ENCODE results near the gene SERTAD4.

The SERTAD4 gene

DNA sequence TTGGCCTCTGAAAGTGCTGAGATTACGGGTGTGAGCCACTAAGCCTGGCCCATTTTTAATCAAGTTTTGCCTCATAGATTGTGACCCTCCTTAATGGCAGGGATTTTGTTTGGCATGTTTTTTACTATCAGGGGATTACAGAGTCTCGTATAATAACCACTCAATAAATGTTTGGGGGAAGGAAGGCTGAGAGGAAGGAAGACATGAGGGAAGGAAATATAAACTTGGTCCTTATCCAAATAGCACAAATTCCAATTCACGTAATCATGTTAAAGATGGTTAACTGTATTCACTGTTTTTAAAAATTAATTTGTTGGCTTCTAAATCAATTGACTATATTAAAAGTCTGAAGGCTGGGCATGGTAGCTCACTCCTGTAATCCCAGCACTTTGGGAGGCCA, 30.9 kb upstream of the SERTAD4 start:
- Histone ChIP-seq H3K4ac (ENCODE audit: low read length) (no peak overlapping the region), H4K91ac (ENCODE audit: low read depth, low read length, poor library complexity) (no peak overlapping the region), H3K18ac (ENCODE audit: low read length) (no peak overlapping the region), H3K4me1 (ENCODE audit: control insufficient read depth in 2 of 2, insufficient read depth in 1 of 2, low read depth in 1 of 2, low read length in 2 of 2) (no peaks in the 10 kb centered on the region), H2BK15ac (ENCODE audit: low read length) (no peak overlapping the region), H2AFZ (ENCODE audit: low read length) (no peak overlapping the region), H2BK12ac (ENCODE audit: low read length) (no peak overlapping the region), H3K36me3 (replicated peaks in 1 of 2; ENCODE audit: control insufficient read depth in 2 of 2, insufficient read depth in 2 of 2, low read length in 2 of 2) (no peaks in the 10 kb centered on the region), H2AK5ac (ENCODE audit: low read depth, low read length) (no peak overlapping the region), H3K4me2 (ENCODE audit: insufficient read depth, low read length, poor library complexity, severe bottlenecking) (no peak overlapping the region), H4K8ac (ENCODE audit: low read depth, low read length) (no peak overlapping the region), H3K9ac (ENCODE audit: low read depth, low read length, poor library complexity) (no peak overlapping the region), H2BK120ac (ENCODE audit: low read depth, low read length) (no peak overlapping the region), H3K4me3 (ENCODE audit: low read length in 2 of 2) (no peak overlapping the region), H3K23ac (ENCODE audit: low read depth, low read length, poor library complexity) (no peak overlapping the region), H2BK5ac (ENCODE audit: low read length) (no peak overlapping the region), H3K27me3 (ENCODE audit: control insufficient read depth in 3 of 3, insufficient read depth in 3 of 3, low read depth in 1 of 3, low read length in 3 of 3) (no peaks in the 10 kb centered on the region), H3K9me3 (replicated peaks in 1 of 2; ENCODE audit: control insufficient read depth in 2 of 2, insufficient read depth in 1 of 2, low read depth in 1 of 2, low read length in 2 of 2) (peaks cover 0 to 5% of the 10 kb centered on the region in 2 donors), H3K79me1 (ENCODE audit: low read depth, low read length) (no peaks in the 10 kb centered on the region), H3K14ac (ENCODE audit: low read length) (no peak overlapping the region), H3K27ac (replicated peaks; ENCODE audit: low read length) (no peak overlapping the region)
- DNase-seq (ENCODE audit: low spot score) = no peak
- no CpG with 5 or more reads among the region's 3 CpGs for WGBS, 2 donors (ENCODE audit: extremely low coverage in 2 of 2, insufficient read length in 2 of 2, insufficient replicate concordance in 1 of 2)

DNA sequence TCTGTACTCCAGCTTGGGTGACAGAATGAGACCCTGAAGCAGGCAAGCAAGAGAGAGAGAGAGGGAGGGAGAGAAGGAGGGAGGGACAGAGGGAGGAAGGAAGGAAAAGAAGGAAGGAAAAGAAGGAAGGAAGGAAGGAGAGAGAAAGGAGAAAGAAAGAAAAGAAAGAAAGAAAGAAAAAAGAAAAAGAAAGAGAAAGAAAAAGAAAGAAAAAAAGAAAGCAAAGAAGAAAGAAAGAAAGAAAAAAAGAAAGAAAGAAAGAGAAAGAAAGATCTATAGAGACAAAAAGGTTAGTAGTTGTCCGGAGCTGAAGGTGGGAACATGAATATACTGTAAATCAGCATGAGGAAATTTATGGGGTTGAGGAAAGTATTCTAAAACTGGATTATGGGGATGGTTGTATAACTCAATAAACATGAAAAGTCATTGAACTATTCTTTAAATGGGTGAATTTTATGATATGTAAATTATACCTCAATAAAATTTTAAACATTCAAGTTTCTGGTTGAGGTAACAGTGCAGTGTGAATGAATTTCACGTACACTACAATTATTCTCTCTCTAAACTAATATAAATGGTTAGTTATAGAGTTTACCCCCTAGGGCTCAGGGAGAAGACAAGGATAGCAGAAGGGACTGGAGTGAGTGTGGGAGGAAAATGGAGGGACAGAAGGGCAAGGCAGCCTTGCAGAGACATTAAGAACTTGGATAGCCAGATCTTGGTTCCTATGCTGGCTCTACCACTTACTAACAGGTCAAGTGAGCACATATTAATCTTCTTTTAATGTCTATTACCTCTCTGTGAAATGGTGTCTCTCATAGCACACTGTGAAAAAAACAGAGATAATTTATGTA, 24.8 kb upstream of the SERTAD4 start:
- no peaks in the 10 kb centered on the region for H3K79me1 ChIP-seq (ENCODE audit: low read depth, low read length)
- H4K8ac ChIP-seq (ENCODE audit: low read depth, low read length) = no peak overlapping the region

DNA sequence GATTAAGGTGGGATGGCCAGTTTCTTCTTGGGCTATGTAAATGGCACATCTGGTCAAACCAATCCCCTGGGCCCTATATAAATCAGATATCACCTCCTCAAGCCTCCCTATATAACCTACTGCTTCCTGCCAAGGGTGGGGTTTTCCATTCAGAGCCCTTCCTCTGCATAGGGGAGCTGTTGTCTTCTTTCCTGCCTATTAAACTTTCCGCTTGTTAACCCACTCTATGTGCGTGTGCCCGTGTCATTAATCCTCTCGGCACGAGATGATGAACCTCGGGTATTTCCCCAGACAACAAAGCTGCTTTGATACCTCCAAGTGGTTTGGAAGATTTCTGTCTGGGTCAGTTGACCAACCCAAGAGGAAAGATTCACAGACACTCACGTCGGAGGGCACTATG, 19.3 kb upstream of the SERTAD4 start:
- H3K27me3 ChIP-seq (ENCODE audit: control insufficient read depth in 3 of 3, insufficient read depth in 3 of 3, low read depth in 1 of 3, low read length in 3 of 3) = peaks cover 0 to 2% (median 0%) of the 10 kb centered on the region in 3 experiments
- H2AFZ ChIP-seq (ENCODE audit: low read length) = no peak overlapping the region
- H2BK15ac ChIP-seq (ENCODE audit: low read length) = no peak overlapping the region
- no peak overlapping the region for H4K8ac ChIP-seq (ENCODE audit: low read depth, low read length)
- H3K9ac ChIP-seq (ENCODE audit: low read depth, low read length, poor library complexity) = no peak overlapping the region
- no peak overlapping the region for H3K4me2 ChIP-seq (ENCODE audit: insufficient read depth, low read length, poor library complexity, severe bottlenecking)
- H3K14ac ChIP-seq (ENCODE audit: low read length) = no peak overlapping the region
- no peak overlapping the region for H3K23ac ChIP-seq (ENCODE audit: low read depth, low read length, poor library complexity)
- no peaks in the 10 kb centered on the region for H3K79me1 ChIP-seq (ENCODE audit: low read depth, low read length)
- no peak overlapping the region for H3K4ac ChIP-seq (ENCODE audit: low read length)
- H2BK120ac ChIP-seq (ENCODE audit: low read depth, low read length) = no peak overlapping the region
- H2BK12ac ChIP-seq (ENCODE audit: low read length) = no peak overlapping the region
- no peaks in the 10 kb centered on the region for H3K36me3 ChIP-seq (replicated peaks in 1 of 2; ENCODE audit: control insufficient read depth in 2 of 2, insufficient read depth in 2 of 2, low read length in 2 of 2)
- no peak overlapping the region for H3K18ac ChIP-seq (ENCODE audit: low read length)
- no peak overlapping the region for H3K27ac ChIP-seq (replicated peaks; ENCODE audit: low read length)
- DNase-seq (ENCODE audit: low spot score) = no peak
- H4K91ac ChIP-seq (ENCODE audit: low read depth, low read length, poor library complexity) = no peak overlapping the region
- no peak overlapping the region for H3K4me3 ChIP-seq (ENCODE audit: low read length in 2 of 2)
- H3K4me1 ChIP-seq (ENCODE audit: control insufficient read depth in 2 of 2, insufficient read depth in 1 of 2, low read depth in 1 of 2, low read length in 2 of 2) = no peaks in the 10 kb centered on the region
- peaks cover 0 to 1% of the 10 kb centered on the region in 2 donors for H3K9me3 ChIP-seq (replicated peaks in 1 of 2; ENCODE audit: control insufficient read depth in 2 of 2, insufficient read depth in 1 of 2, low read depth in 1 of 2, low read length in 2 of 2)
- no peak overlapping the region for H2BK5ac ChIP-seq (ENCODE audit: low read length)
- H2AK5ac ChIP-seq (ENCODE audit: low read depth, low read length) = no peak overlapping the region
- WGBS, 2 donors (ENCODE audit: extremely low coverage in 2 of 2, insufficient read length in 2 of 2, insufficient replicate concordance in 1 of 2) = no CpG with 5 or more reads among the region's 8 CpGs

More for the DNA sequence above, 24.8 kb upstream of the SERTAD4 start:
- Histone ChIP-seq H3K9me3 (replicated peaks in 1 of 2; ENCODE audit: control insufficient read depth in 2 of 2, insufficient read depth in 1 of 2, low read depth in 1 of 2, low read length in 2 of 2) (peaks cover 0 to 1% of the 10 kb centered on the region in 2 donors), H3K14ac (ENCODE audit: low read length) (no peak overlapping the region), H3K23ac (ENCODE audit: low read depth, low read length, poor library complexity) (no peak overlapping the region), H3K27ac (replicated peaks; ENCODE audit: low read length) (no peak overlapping the region), H3K4me3 (ENCODE audit: low read length in 2 of 2) (no peak overlapping the region), H2BK5ac (ENCODE audit: low read length) (no peak overlapping the region), H2AFZ (ENCODE audit: low read length) (no peak overlapping the region), H3K36me3 (replicated peaks in 1 of 2; ENCODE audit: control insufficient read depth in 2 of 2, insufficient read depth in 2 of 2, low read length in 2 of 2) (no peaks in the 10 kb centered on the region), H2BK12ac (ENCODE audit: low read length) (no peak overlapping the region), H3K18ac (ENCODE audit: low read length) (no peak overlapping the region), H2BK120ac (ENCODE audit: low read depth, low read length) (no peak overlapping the region), H4K91ac (ENCODE audit: low read depth, low read length, poor library complexity) (no peak overlapping the region), H3K9ac (ENCODE audit: low read depth, low read length, poor library complexity) (no peak overlapping the region), H3K27me3 (ENCODE audit: control insufficient read depth in 3 of 3, insufficient read depth in 3 of 3, low read depth in 1 of 3, low read length in 3 of 3) (no peaks in the 10 kb centered on the region), H2BK15ac (ENCODE audit: low read length) (no peak overlapping the region), H3K4me1 (ENCODE audit: control insufficient read depth in 2 of 2, insufficient read depth in 1 of 2, low read depth in 1 of 2, low read length in 2 of 2) (no peaks in the 10 kb centered on the region), H3K4ac (ENCODE audit: low read length) (no peak overlapping the region), H2AK5ac (ENCODE audit: low read depth, low read length) (no peak overlapping the region), H3K4me2 (ENCODE audit: insufficient read depth, low read length, poor library complexity, severe bottlenecking) (no peak overlapping the region)
- no CpG with 5 or more reads among the region's 2 CpGs for WGBS, 2 donors (ENCODE audit: extremely low coverage in 2 of 2, insufficient read length in 2 of 2, insufficient replicate concordance in 1 of 2)
- no peak for DNase-seq (ENCODE audit: low spot score)

DNA sequence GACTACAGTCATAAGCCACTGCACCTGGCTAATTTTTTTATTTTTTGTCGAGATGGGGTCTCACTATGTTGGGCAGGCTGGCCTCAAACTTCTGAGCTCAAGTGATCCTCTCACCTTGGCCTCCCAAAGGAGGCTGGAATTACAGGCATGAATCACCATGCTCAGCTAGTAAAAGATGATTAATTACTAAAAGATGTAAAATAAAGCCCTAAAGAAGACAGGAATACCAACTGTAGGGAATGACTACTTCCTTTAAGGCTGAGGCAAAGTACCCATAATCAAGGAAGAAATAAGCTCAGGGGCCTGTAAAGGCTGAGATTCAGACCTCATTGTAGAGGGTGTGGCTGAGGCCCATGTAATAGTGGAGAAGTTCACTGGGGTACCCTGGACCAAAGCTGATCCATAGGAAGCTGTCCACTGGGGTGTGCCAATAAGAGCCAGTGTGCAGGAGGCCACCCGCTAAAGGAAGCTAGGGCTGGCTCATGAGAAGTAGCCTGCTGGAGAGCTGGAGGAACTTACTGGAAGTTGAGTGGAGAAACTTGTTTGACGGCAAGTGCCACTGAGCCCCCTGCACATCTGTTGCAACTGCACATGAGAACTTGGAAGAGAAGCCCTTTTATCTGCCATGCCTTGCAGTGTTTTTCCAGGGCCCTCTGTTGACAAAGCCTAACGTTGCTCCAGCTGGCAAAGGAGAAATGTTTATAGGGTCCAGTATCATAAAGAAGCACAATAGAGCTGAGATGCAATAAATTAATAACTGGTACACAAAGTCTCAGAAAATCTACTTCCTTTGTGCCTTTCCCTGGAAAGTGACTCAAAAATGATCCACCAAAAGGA, 17.8 kb upstream of the SERTAD4 start:
- H2BK12ac ChIP-seq (ENCODE audit: low read length) = no peak overlapping the region
- H3K4ac ChIP-seq (ENCODE audit: low read length) = no peak overlapping the region
- no peaks in the 10 kb centered on the region for H3K36me3 ChIP-seq (replicated peaks in 1 of 2; ENCODE audit: control insufficient read depth in 2 of 2, insufficient read depth in 2 of 2, low read length in 2 of 2)
- H2BK15ac ChIP-seq (ENCODE audit: low read length) = no peak overlapping the region
- H3K9me3 ChIP-seq (replicated peaks in 1 of 2; ENCODE audit: control insufficient read depth in 2 of 2, insufficient read depth in 1 of 2, low read depth in 1 of 2, low read length in 2 of 2) = no peaks in the 10 kb centered on the region
- no peaks in the 10 kb centered on the region for H3K4me1 ChIP-seq (ENCODE audit: control insufficient read depth in 2 of 2, insufficient read depth in 1 of 2, low read depth in 1 of 2, low read length in 2 of 2)
- H3K14ac ChIP-seq (ENCODE audit: low read length) = no peak overlapping the region
- no peak overlapping the region for H2BK5ac ChIP-seq (ENCODE audit: low read length)
- no peak overlapping the region for H4K8ac ChIP-seq (ENCODE audit: low read depth, low read length)
- peaks cover 0 to 2% (median 0%) of the 10 kb centered on the region in 3 experiments for H3K27me3 ChIP-seq (ENCODE audit: control insufficient read depth in 3 of 3, insufficient read depth in 3 of 3, low read depth in 1 of 3, low read length in 3 of 3)
- DNase-seq (ENCODE audit: low spot score) = no peak
- H3K9ac ChIP-seq (ENCODE audit: low read depth, low read length, poor library complexity) = no peak overlapping the region
- no peak overlapping the region for H4K91ac ChIP-seq (ENCODE audit: low read depth, low read length, poor library complexity)
- H2AFZ ChIP-seq (ENCODE audit: low read length) = no peak overlapping the region
- no peak overlapping the region for H2BK120ac ChIP-seq (ENCODE audit: low read depth, low read length)
- no peak overlapping the region for H3K4me2 ChIP-seq (ENCODE audit: insufficient read depth, low read length, poor library complexity, severe bottlenecking)
- no CpG with 5 or more reads among the region's 4 CpGs for WGBS, 2 donors (ENCODE audit: extremely low coverage in 2 of 2, insufficient read length in 2 of 2, insufficient replicate concordance in 1 of 2)
- H3K18ac ChIP-seq (ENCODE audit: low read length) = no peak overlapping the region
- H3K27ac ChIP-seq (replicated peaks; ENCODE audit: low read length) = no peak overlapping the region
- no peaks in the 10 kb centered on the region for H3K79me1 ChIP-seq (ENCODE audit: low read depth, low read length)
- H2AK5ac ChIP-seq (ENCODE audit: low read depth, low read length) = no peak overlapping the region
- no peak overlapping the region for H3K23ac ChIP-seq (ENCODE audit: low read depth, low read length, poor library complexity)
- no peak overlapping the region for H3K4me3 ChIP-seq (ENCODE audit: low read length in 2 of 2)
